ENCODE results near the gene DNAJC5. TPM values are rescaled to one million over a fixed set of nuclear protein-coding genes. Genes with fewer than 3 reads are reported as not detected.

The DNAJC5 gene
- total RNA-seq, 6 donors from 2014 or later, result 44.6 to 66.0 (median 60.7) TPM

GRCh38 chr20:63893999-63894357 is 948 bp upstream of the DNAJC5 start:
- Histone ChIP-seq H3K9me3 (no peaks in the 10 kb centered on the region), H3K36me3 (peaks cover 0 to 31% (median 24%) of the 10 kb centered on the region in 4 donors), H3K27me3 (no peaks in the 10 kb centered on the region), H3K4me3 (peak overlapping the region in 3 of 4 donors; percentile 56 to 75 (median 74)), H3K4me1 (peaks cover 32 to 60% (median 52%) of the 10 kb centered on the region in 4 donors), H3K27ac (peak overlapping the region; percentile 79 to 94 (median 89))
- 26% methylated on average over 6 of the region's 6 CpGs for WGBS, 2 donors
- TF ChIP-seq, protein P1, sequence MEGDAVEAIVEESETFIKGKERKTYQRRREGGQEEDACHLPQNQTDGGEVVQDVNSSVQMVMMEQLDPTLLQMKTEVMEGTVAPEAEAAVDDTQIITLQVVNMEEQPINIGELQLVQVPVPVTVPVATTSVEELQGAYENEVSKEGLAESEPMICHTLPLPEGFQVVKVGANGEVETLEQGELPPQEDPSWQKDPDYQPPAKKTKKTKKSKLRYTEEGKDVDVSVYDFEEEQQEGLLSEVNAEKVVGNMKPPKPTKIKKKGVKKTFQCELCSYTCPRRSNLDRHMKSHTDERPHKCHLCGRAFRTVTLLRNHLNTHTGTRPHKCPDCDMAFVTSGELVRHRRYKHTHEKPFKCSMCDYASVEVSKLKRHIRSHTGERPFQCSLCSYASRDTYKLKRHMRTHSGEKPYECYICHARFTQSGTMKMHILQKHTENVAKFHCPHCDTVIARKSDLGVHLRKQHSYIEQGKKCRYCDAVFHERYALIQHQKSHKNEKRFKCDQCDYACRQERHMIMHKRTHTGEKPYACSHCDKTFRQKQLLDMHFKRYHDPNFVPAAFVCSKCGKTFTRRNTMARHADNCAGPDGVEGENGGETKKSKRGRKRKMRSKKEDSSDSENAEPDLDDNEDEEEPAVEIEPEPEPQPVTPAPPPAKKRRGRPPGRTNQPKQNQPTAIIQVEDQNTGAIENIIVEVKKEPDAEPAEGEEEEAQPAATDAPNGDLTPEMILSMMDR (IDR thresholded peaks at IDR 0.05), result no peak
- TF ChIP-seq POLR2AphosphoS5 (IDR thresholded peaks at IDR 0.05), result no peak
- no peak for TF ChIP-seq POLR2A (IDR thresholded peaks at IDR 0.05)
- no peak for TF ChIP-seq EP300 (IDR thresholded peaks at IDR 0.05)
- DNase-seq (no peak), ATAC-seq (ENCODE audit: low FRiP score in 2 of 2) (no peak)

DNA sequence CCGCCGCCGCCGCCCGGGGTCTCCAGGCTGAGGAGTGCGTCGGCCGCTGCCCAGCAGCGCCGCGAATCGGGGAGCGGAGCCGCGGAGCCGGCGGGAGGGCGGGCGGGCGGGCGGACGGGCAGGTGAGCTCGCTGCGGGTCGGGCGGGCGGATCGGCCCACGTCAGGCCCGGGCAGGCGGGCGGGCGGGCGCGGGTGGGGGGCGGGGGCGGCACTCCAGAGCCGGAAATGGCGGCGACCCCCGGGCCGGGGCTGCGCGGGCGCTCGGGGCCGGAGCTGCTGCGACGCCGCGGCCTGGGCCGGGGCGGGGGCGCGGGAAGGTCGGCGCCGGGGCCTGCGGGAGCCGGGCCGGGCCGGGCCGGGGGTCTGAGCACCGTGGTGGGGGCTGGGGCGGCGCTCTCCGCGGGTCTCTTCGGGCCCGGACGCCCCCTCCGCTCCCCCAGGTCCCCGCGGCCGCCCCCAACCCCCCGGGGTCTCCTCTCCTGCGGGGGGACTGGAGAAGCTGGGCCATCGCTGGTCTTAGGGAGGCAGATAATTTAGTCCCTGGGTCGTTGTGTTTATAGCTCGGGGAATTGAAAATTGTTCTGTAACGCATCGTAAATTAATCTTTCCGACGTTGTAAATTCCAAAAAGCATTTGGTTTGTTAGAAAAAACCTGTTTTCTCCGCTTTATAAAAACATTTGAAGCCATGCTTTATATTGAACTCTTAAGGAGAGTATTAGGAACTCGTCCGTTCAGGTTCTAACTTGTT is 451 bp downstream of the DNAJC5 start:
- WGBS, 2 donors, result 0 to 2% methylated on average over 11 to 14 of the region's 87 CpGs
- peak overlapping the region; percentile 56 to 75 (median 71) for H3K4me3 ChIP-seq
- no peaks in the 10 kb centered on the region for H3K9me3 ChIP-seq
- peaks cover 0 to 17% (median 11%) of the 10 kb centered on the region in 4 donors for H3K36me3 ChIP-seq
- TF ChIP-seq POLR2AphosphoS5 (IDR thresholded peaks at IDR 0.05), result no peak
- no peak for TF ChIP-seq POLR2A (IDR thresholded peaks at IDR 0.05)
- TF ChIP-seq, protein P1 (IDR thresholded peaks at IDR 0.05), result no peak
- TF ChIP-seq EP300 (IDR thresholded peaks at IDR 0.05), result no peak
- DNase-seq (peak in 1 of 2 donors; percentile 89), ATAC-seq (ENCODE audit: low FRiP score in 2 of 2) (no peak)
- peak overlapping the region; percentile 86 to 94 (median 89) for H3K27ac ChIP-seq
- peaks cover 40 to 64% (median 45%) of the 10 kb centered on the region in 4 donors for H3K4me1 ChIP-seq
- H3K27me3 ChIP-seq, result no peaks in the 10 kb centered on the region

GRCh38 chr20:63895952-63896263 is 982 bp downstream of the DNAJC5 start:
- Histone ChIP-seq H3K27ac (peak overlapping the region; percentile 86 to 94 (median 89)), H3K36me3 (peaks cover 0 to 11% (median 6%) of the 10 kb centered on the region in 4 donors), H3K4me1 (peaks cover 41 to 63% (median 48%) of the 10 kb centered on the region in 4 donors), H3K4me3 (peak overlapping the region; percentile 56 to 75 (median 71)), H3K9me3 (no peaks in the 10 kb centered on the region), H3K27me3 (no peaks in the 10 kb centered on the region)
- ATAC-seq (ENCODE audit: low FRiP score in 2 of 2) (no peak), DNase-seq (no peak)
- TF ChIP-seq, protein P1 (IDR thresholded peaks at IDR 0.05), result no peak
- no peak for TF ChIP-seq POLR2AphosphoS5 (IDR thresholded peaks at IDR 0.05)
- no peak for TF ChIP-seq EP300 (IDR thresholded peaks at IDR 0.05)
- TF ChIP-seq POLR2A (IDR thresholded peaks at IDR 0.05), result no peak
- 0% methylated on average over 5 of the region's 5 CpGs for WGBS, 2 donors

- Histone ChIP-seq H3K27me3 (no peaks in the 10 kb centered on the region), H3K4me1 (peaks cover 47 to 67% (median 53%) of the 10 kb centered on the region in 4 donors), H3K9me3 (no peaks in the 10 kb centered on the region), H3K27ac (peak overlapping the region; percentile 86 to 94 (median 89)), H3K36me3 (peaks cover 0 to 10% (median 2%) of the 10 kb centered on the region in 4 donors), H3K4me3 (peak overlapping the region in 3 of 4 donors; percentile 56 to 75 (median 74))
- DNase-seq, result peak in 1 of 2 donors; percentile 88
- 10 to 11% methylated on average over 17 to 18 of the region's 18 CpGs for WGBS, 2 donors
- ATAC-seq (ENCODE audit: low FRiP score in 2 of 2), result peak; percentile 51 to 72
- TF ChIP-seq POLR2AphosphoS5 (IDR thresholded peaks at IDR 0.05), result no peak
- peak in 1 of 4 donors; percentile 19 for TF ChIP-seq POLR2A (IDR thresholded peaks at IDR 0.05)
- TF ChIP-seq, protein P1 (IDR thresholded peaks at IDR 0.05), result no peak
- no peak for TF ChIP-seq EP300 (IDR thresholded peaks at IDR 0.05)
Observed at GRCh38 chr20:63896264-63897105, 1.6 kb downstream of the DNAJC5 start.

All from upper lobe of left lung (tissue), 6 donors.